ENCODE data around the gene SETD2.
"Not testable (repeated sequence)": the region's sequence is repeated elsewhere in the genome, so short reads cannot be mapped to it uniquely, and the experiment has no call there.

The SETD2 gene, protein sequence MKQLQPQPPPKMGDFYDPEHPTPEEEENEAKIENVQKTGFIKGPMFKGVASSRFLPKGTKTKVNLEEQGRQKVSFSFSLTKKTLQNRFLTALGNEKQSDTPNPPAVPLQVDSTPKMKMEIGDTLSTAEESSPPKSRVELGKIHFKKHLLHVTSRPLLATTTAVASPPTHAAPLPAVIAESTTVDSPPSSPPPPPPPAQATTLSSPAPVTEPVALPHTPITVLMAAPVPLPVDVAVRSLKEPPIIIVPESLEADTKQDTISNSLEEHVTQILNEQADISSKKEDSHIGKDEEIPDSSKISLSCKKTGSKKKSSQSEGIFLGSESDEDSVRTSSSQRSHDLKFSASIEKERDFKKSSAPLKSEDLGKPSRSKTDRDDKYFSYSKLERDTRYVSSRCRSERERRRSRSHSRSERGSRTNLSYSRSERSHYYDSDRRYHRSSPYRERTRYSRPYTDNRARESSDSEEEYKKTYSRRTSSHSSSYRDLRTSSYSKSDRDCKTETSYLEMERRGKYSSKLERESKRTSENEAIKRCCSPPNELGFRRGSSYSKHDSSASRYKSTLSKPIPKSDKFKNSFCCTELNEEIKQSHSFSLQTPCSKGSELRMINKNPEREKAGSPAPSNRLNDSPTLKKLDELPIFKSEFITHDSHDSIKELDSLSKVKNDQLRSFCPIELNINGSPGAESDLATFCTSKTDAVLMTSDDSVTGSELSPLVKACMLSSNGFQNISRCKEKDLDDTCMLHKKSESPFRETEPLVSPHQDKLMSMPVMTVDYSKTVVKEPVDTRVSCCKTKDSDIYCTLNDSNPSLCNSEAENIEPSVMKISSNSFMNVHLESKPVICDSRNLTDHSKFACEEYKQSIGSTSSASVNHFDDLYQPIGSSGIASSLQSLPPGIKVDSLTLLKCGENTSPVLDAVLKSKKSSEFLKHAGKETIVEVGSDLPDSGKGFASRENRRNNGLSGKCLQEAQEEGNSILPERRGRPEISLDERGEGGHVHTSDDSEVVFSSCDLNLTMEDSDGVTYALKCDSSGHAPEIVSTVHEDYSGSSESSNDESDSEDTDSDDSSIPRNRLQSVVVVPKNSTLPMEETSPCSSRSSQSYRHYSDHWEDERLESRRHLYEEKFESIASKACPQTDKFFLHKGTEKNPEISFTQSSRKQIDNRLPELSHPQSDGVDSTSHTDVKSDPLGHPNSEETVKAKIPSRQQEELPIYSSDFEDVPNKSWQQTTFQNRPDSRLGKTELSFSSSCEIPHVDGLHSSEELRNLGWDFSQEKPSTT (N-terminal part only)

GRCh38 chr3:47164007-47164881 is at the start of gene SETD2:
Gene SETD2 (minus strand): TSS chr3:47164113. CDS start chr3:47163924, 189 bp downstream.
- TF ChIP-seq ZNF274 (IDR thresholded peaks at IDR 0.05; ENCODE audit: low read depth, low read length) = no peak
- H3K4me3 ChIP-seq (ENCODE audit: low read length) = peak within 1 kb of the TSS; percentile 98

- H3K4me3 ChIP-seq (ENCODE audit: low read length) = no peak overlapping the region
- no peak for TF ChIP-seq ZNF274 (IDR thresholded peaks at IDR 0.05; ENCODE audit: low read depth, low read length)
Observed at GRCh38 chr3:47210863-47211405, 47.0 kb upstream of the SETD2 start.

GRCh38 chr3:47206022-47206421 is 42.1 kb upstream of the SETD2 start:
- not testable (repeated sequence) for H3K4me3 ChIP-seq (ENCODE audit: low read length)

DNA sequence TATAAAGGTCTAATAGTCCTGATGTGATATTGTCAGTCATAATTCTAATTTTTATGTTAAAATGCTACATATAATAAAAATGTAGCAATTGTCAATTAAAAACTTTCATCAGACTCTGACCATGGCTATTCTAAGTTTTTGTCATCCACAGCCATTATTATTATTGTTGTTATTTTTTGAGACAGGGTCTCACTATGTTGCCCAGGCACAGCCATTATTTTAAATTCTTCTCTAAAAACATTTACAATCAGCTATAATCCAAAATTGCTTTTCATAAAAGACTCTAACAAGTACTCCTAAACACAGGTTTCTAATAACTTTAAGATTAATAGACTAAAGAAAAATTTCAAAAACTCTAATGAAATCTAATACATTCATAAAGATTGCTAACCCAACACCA is 41.0 kb upstream of the SETD2 start:
- TF ChIP-seq ZNF274 (IDR thresholded peaks at IDR 0.05; ENCODE audit: low read depth, low read length) = no peak

GRCh38 chr3:47202542-47202941 is 38.6 kb upstream of the SETD2 start:
- H3K4me3 ChIP-seq (ENCODE audit: low read length) = no peak overlapping the region
- TF ChIP-seq ZNF274 (IDR thresholded peaks at IDR 0.05; ENCODE audit: low read depth, low read length) = no peak

More for the DNA sequence above, 41.0 kb upstream of the SETD2 start:
- H3K4me3 ChIP-seq (ENCODE audit: low read length) = no peak overlapping the region

GRCh38 chr3:47197287-47197686 is 33.4 kb upstream of the SETD2 start:
- H3K4me3 ChIP-seq (ENCODE audit: low read length) = no peak overlapping the region
- no peak for TF ChIP-seq ZNF274 (IDR thresholded peaks at IDR 0.05; ENCODE audit: low read depth, low read length)

DNA sequence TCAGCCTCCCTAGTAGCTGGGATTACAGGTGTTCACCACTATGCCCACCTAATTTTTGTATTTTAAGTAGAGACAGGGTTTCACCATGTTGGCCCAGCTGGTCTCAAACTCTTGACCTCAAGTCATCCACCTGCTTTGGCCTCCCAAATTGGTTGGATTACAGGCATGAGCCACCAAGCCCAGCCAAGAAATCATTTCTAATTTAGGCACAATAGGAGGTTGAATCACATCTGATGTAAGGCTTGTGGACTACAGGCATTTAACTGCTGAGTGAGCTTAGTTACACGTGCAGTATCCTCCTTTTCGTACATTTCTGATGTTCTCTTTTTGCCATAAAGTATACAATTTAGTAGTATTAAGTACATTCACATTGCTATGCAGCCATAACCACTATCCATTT is 31.1 kb upstream of the SETD2 start:
- H3K4me3 ChIP-seq (ENCODE audit: low read length) = no peak overlapping the region
- no peak for TF ChIP-seq ZNF274 (IDR thresholded peaks at IDR 0.05; ENCODE audit: low read depth, low read length)

GRCh38 chr3:47193871-47194859 is 30.3 kb upstream of the SETD2 start:
- no peak for TF ChIP-seq ZNF274 (IDR thresholded peaks at IDR 0.05; ENCODE audit: low read depth, low read length)
- no peak overlapping the region for H3K4me3 ChIP-seq (ENCODE audit: low read length)

DNA sequence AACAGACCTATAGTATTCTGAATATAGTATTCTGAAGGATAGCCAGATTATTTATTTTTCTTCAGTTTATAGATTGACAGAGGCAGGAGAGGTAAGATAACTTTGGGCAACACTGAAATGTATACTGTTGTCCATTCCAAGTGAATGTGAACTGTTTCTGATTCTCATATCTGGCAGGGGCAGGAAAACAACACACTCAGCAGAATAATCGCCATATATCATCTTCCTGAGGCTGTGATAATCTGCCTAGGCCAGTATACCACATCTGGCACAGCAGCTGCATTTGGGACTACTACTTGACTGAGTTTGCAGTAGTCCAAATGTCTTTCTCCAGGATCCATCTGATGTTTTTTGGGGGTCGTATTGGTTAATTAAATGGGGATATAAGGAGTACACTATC is 22.4 kb upstream of the SETD2 start:
- no peak overlapping the region for H3K4me3 ChIP-seq (ENCODE audit: low read length)
- no peak for TF ChIP-seq ZNF274 (IDR thresholded peaks at IDR 0.05; ENCODE audit: low read depth, low read length)

DNA sequence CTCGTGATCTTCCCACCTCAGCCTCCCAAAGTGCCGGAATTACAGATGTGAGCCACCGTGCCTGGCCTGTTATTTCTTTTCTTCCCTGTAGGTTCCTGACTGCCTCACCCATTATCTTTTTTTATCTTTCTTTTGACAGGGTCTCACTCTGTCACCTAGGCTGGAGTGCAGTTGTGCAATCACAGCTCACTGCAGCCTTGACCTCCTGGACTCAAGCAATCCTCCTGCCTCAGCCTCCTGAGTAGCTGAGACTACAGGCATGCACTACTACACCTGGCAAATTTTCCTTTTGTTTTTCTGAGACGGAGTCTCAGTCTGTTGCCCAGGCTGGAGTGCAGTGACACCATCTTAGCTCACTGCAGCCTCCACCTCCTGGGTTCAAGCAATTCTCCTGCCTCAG is 17.8 kb upstream of the SETD2 start:
- not testable (repeated sequence) for H3K4me3 ChIP-seq (ENCODE audit: low read length)

DNA sequence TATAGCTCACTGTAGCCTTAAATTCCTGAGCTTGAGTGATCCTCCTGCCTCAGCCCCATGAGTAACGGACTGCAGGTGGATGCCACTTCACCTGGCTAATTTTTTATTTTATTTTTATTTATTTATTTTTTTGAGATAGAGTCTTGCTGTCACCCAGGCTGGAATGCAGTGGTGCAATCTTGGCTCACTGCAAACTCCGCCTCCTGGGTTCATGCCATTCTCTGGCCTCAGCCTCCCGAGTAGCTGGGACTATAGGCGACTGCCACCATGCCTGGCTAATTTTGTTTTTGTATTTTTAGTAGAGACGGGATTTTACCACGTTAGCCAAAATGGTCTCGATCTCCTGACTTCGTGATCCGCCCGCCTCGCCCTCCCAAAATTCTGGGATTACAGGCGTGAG is 16.1 kb upstream of the SETD2 start:
- H3K4me3 ChIP-seq (ENCODE audit: low read length) = not testable (repeated sequence)

DNA sequence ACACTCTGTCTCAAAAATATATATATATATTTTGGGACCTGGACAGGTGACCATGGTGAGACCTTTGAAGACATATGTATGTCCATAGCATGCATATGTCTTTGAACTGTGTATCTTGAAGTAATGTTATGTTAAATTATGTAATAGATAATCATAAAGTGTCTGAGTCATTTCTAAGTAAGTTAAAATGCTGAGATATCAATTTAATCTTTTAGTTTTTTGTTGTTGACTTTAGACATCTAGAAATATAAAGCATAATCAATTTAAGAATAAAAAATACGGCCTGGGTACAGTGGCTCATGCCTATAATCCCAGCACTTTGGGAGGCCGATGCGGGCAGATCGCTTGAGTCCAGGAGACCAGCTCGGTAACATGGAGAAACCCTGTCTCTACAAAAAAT is 12.7 kb upstream of the SETD2 start:
- no peak for TF ChIP-seq ZNF274 (IDR thresholded peaks at IDR 0.05; ENCODE audit: low read depth, low read length)
- H3K4me3 ChIP-seq (ENCODE audit: low read length) = no peak overlapping the region; the same call in 1 of the 2 replicates

Data from GM08714 (cell line).